Stimulated activated CD8-positive, alpha-beta memory T cell treated with anti-CD3 and anti-CD28 coated beads, Interleukin-7, amount 100 ng/mL, for 48 hours (primary cell): ENCODE measurements around the gene MYMK.

Experiments
- DNase-seq, 2 donors: peaks; one replicate each; pipeline ENCODE4 v3.0.0-alpha.2; 2020; ENCODE audit warnings: low read depth in 1 of 2; ENCODE audit errors: extremely low read depth in 1 of 2

The MYMK gene

DNA sequence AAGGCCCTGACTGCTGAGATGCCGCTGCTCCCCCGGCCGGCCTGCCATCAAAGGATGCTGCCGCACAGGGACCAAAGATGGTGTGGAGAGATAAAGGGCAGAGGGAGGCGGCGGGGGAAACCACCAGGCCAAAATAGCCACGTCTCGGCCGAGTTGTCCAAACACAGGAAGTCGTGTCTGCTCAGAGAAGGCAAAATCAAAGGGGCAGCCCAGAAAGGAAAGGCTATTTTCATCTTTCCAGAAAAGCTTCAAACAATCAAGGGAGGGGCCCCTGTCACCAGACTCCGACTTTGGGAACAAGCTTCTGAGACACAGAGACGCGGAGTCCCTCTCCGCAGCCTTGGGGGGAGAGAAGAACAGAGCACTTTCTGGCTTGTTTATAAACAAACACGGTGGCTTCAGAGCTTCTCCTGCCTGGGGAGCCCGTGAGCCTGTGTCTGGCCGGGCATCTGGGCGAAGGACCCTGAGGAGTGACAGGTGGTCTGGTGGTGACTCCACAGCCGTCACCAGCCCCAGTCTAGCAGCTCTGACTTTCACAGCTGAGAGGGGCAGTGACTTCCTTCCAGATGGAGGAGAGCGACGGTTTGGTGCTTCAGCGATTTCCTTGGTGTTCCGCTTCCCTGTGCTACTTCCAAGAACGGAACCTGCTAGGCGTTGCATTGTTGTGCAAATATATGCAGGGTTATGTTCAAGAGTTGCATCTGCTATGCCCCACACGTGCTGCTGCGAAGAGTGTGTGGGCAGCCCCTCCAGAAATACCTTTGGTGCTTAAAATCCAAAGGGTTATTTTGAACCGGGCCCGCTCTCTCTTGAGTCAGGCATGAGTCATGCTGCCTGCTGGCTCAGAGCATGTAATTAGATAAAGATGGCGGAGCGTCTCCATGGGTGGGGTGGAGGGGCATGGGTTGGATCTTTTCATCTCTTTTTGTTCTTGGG is 33.7 kb upstream of the MYMK start:
- DNase-seq: no peak

DNA sequence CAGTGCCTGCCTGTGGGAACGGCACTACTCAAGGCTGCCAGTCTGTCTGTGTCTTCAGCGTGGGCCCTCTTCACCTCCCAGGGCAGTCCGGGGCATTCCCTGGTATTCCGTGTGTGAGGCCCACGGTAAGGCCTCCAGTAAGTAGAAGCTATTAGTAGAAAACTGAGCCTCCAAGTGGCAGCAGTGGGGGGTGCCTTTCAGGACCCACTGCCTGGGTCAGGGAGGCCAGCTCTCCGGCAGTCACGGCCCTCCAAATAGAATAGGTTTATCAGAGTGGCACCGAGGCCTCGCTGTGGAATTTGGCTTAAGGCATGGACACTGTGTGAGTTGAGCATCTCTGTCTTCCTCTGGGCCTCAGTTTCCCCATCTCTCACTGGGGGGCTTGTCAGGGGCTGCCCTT is 32.8 kb upstream of the MYMK start:
- no peak for DNase-seq

DNA sequence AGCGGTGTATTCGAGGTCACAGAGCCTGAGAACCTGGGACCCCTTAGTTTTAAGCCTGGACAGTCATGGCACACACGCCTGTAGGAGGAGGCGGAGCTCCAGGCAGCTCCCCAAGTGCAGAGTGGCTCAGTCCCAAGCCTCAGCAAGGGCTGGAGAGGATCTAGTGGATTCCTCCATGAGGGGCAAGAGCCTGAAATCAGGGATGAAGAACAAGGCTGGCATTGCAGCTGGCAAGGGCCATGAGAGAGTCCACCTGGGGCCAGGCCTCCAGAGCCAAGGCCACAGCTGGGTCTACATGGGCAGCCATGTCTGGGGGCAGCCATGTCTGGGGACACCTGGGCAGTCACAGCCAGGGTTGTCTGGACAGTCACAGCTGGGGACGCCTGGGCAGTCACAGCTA is 31.6 kb upstream of the MYMK start:
- no peak for DNase-seq

DNA sequence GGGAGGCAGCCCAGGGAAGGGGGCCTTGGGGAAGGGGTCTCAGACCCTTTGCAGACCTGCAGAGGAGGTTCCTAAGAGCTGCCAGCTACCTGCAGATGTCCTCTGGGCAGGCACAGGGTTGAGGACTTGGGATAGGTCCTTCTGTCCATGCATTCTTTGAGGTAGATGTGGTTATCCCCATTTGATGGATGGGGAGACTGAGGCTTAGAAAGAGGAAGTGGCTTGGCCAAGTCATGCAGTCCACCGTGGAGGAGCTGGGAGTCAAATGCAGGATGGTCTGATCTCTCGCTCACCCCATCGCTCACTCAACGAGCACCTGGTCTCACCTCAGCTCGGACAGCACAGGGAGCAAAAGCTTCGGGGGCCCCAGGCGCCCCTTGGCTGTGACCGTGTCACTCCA is 30.0 kb upstream of the MYMK start:
- DNase-seq: no peak

DNA sequence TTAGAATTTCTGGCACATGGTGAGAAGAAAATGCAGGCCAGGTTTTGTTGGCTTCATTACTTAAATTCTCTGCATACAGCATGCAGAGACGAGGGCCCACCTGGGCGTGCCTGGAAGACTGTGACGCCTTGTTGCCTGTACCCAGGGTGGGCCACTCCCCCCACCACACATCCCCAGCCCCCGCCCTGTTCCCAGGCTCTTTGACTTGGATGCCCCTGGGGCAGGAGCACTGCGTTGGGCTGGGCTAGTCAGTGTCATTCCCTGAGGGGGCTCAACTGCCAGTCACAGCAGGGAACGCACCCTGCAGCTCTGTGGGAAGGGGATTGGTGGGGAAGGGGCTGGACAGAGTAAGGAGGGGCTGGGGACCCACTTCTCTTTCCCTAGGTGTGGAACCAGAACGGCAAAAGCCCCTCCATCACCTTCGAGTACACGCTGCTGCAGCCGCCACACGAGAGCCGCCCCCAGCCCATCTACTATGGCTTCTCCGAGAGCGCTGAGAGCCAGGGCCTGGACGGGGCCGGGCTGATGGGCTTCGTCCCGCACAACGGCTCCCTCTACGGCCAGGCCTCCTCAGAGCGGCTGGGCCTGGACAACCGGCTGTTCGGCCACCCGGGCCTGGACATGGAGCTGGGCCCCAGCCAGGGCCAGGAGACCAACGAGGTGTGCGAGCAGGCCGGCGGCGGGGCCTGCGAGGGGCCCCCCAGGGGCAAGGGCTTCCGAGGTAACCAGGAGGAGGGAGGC is 29.4 kb upstream of the MYMK start:
- DNase-seq: no peak

DNA sequence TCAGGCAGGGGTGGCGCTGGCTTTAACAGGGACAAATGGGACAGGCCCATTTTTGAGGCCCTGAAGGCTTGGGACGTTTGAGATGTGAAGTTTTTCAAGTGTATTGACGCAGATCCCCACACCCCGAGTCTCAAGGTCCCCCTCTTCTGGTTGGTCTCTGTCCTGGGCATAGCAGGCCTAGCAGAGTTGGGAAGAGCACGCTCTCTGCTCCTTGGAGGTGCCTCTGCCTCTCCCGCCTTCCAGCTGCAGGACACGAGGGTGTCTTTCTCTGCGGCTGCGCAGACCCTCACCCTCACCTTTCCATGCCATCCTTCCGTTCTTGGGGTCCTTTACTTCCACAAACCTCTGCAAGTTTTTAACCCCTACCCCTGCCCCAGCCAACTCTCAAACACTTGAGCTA is 28.4 kb upstream of the MYMK start:
- no peak for DNase-seq

DNA sequence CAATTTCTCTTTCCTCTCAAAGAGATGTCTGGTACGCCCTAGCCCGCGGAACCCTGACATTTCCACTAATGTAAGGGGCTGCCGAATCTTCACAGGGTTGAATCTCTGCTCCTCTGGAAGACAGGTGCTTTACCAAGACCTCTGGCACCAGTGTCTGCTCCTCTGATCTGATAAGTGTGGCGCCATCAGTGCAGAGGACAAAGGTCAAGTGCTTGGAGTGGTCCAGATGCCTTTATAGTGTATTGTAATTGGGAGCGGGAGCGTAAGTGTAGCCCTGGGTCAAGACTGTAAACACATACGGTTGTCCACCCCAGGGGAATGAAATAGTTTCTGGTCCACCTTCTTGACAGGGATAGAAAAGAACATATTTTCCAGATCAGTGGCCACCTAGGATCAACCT is 27.5 kb upstream of the MYMK start:
- DNase-seq: no peak

DNA sequence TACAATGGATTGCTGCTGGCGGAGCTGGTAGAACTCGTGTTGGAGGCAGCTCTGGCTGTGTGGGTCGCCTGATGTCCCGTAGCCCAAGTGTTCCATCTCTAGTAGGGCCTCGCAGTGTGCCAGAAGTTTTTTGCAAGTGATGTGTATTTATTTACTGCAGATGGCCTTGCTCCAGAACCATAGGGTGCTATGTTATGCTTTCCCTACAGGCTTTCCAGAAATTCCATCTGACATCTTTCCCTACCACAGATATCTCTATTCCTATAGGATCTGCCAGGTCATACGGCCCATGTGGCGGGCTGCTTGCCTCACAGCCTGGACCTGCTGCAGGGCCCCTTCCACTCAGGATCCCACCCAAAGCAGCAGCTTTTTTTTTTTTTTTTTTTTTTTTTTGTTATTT is 26.7 kb upstream of the MYMK start:
- no peak for DNase-seq

DNA sequence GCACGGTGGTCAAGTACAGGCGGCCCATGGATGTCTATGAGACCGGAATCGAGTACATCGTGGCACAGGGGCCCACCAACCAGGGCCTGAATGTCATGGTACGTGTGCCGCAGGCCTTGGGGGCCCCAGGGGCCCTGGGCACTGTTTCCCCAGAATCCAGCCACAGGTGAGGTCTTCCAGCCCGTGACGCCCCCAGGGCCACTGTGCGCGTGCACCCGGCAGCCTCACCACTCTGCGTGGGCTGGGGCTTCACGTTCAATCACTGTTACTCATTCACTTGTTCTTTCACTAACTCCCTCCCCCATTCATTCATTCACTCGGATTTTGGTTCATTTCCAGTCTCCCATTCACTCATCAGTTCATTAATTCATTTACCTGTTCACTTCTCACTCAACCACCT is 22.4 kb upstream of the MYMK start:
- no peak for DNase-seq

DNA sequence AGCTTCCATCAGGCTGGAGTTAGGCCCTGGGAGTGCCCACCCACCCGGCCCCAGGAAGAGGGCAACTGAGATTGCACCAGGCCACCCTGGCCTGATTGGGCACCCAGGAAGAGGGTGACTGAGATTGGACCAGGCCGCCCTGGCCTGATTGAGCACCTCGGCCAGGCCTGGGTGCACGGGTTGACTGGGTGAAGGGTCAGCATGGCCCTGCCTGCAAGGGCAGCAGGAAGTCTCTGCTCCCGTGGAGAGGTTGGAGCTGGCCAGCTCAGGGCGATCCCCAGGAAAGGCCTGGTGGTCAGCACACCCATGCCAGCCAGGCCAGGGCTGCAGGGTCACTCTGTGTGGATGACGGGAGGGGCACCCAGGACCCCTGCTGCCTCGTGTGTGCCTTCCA is 21.5 kb upstream of the MYMK start:
- DNase-seq: no peak

DNA sequence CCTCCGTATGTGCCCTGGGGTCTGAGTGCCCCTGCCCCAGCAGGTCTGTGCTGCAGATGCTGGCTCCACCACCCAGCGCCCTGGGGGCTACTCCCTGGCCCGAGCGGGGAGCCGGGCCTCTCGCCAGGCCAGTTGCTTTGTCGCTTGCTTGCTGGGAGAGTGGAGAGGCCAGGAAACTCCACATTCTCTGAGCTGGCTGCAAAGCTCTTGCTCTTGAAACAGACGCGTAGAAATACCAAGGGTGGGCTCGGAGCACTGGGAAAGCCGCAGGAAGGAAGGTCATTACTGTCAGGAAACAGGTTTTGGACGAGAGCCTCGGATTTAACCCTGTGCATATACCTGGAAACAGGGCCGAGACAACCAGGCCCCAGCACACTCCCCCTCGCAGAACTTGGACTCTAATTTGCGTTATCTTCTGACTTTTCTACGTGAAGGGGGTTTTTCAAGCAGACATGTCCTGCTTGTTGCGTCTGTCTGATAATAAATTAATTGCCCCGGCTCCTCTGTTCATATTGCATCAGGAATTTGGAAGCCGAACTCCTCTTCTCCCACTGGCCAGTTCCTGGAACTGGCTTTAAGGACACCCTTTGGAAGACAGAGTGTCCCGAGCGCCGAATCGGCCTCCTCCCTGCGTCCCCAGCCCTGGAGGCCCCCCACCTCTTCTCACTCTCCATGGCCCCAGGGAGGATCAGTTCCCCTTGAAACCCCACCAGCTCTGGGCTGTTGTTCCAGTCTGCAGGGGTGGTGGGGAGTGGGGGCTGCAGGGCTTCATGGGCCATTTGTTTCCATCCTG is 20.9 kb upstream of the MYMK start:
- no peak for DNase-seq

DNA sequence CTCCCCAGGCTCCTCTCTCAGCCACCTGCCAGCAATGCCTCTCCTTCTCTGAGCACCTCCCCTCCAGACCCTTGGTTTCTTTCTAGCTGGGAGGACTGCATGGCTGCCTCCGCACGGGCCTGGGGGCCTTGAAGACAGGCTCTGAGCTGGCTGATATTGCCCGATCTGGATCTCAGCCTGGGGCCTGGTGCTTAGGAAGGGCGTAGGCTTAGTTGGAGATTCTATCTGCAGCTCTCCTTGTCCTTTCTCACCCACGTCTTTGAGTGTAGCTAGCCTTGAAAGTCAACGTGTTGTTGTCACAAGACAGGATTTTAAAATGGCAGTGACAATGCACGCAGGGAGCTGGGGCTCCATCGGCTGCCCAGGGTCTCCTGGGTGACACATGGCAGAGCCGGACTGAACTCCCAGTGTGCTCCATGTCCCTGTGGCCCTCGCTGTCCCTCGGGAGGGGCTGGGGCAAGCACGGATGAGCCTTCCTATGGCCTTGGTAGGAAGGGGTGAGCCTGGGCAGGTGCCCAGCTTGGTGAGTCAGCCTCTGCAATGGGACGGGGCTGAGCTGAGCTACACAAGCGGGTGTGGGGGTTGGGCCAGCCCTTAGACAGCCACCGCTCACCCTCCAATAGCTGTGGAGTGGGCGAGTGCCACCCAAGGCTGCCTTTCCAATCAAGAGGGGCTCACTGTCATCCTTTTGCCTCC is 19.2 kb upstream of the MYMK start:
- DNase-seq: no peak

DNA sequence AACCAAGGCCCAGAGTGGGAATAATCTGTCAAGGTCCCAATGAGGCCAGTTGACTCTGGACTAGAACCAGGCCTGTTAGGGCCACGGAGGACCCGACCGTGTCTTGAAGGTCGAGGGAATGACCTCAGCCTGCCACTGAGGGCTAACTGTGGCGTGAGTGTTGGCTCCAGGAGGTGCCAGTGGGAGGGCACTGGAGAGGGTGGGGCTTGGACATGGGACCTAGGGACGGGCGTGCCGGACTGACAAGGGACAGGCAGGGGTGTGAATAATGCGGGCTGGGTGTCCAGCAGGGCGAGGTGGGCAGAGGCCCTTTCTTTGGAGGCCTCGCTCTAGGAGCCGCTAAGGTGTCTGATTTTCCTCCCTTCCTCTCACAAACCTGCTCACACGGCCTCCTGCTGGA is 17.2 kb upstream of the MYMK start:
- no peak for DNase-seq

DNA sequence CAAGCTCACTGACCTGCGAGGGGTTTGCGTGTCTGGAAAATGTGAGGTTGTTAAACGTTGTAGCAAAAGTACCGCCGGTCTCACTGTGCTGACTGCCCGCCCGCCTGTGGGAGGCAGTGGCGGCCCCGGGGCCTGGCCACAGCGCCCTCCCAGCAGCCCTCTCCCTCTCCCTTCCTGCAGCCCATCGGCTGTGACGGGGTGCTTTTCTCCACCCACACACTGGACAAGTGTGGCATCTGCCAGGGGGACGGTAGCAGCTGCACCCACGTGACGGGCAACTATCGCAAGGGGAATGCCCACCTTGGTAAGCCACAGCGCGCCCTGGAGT is 15.9 kb upstream of the MYMK start:
- DNase-seq: no peak

DNA sequence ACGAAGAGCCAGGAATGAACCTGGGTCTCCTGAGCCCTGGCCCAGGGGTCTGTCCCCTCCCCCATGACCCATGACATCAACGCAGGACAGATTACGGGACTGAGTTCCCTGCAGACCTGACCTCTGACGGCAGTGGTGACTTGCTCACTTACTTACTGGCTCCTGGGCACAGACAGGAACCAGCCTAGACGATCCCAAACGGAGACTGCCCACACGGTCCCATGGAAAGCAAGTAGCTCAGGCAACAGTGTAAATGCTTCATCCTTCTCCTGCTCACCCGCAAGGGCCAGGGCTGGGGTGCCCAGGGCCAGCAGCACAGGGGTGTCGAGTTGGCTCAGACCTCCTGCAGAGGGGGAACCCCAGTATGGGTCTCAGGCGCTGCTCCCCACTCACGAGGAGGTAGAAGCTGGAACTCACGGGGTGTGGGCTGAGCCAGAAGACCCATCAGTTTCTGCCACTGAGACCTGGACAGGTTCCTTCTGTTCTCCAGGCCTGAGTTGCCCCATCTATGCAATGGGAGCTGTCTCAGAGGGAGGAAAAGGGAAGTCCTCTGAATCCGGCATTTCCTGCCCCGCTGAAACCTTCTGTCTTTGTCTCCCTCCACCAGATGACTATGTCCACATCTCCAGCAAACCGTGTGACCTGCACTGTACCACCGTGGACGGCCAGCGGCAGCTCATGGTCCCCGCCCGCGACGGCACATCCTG is 15.4 kb upstream of the MYMK start:
- no peak for DNase-seq

DNA sequence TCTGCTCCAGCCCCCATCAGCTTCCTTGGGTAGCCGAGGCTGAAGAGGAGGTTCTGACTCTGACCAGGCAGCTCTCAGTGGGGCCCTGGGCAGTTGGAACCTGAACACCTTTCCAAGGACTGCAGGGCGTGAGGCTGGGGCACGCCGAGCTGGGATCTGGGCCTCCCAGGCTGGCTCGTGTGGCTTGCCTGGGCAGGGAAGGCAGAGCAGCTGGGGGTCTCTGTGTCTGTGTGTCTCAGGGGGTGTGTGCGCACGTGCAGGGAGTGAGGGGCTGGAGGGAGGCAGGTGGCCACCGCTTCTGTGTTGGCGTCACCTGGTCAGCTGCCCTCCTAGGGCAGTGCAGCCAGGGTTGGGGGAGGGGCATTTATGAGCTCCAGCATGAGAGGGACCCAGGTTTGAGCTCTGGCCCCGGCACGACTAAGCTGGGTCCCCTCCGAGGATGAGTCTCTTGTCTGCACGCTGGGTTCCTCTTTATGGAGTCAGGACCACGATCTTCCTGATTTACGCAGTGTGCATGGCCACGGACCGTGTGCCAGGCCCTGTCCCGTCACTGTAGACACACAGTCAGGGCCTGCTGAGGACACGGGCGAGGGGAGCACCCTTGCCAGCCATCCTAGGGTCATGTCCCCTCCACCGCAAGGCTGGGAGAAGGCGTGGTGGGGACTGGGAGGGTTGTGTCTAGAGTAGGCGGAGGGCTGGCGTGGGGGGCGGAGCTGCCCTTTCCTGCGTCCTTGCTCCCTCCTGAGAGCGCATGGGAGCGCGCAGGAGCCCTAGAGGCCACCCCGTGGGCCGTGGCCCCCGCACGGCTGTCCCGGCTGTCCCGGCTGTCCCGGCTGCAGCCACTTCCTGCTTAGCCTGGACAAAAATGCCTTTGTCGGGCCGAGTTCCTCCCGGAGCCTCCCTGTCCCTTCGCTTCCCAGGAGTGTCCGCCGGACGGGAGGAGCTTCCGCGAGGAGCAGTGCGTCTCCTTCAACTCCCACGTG is 14.4 kb upstream of the MYMK start:
- no peak for DNase-seq

DNA sequence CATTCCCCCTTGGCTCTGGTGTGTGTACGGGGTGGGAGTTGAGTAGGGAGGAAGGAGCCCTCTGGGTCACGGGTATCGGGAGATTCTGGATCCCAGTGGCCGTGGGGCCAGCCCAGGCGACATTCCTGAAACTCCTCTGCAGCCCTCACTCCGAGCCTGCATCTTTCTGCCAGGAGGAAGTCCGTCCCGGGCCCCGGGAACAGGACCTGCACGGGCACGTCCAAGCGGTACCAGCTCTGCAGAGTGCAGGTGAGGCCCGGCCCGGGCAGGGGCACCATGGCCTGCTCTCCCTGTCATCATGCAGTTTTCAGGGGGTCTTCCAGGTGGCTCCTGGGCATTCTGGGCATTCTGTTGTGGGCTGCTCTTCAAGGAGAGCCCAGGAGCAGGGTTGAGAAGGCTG is 13.4 kb upstream of the MYMK start:
- no peak for DNase-seq

DNA sequence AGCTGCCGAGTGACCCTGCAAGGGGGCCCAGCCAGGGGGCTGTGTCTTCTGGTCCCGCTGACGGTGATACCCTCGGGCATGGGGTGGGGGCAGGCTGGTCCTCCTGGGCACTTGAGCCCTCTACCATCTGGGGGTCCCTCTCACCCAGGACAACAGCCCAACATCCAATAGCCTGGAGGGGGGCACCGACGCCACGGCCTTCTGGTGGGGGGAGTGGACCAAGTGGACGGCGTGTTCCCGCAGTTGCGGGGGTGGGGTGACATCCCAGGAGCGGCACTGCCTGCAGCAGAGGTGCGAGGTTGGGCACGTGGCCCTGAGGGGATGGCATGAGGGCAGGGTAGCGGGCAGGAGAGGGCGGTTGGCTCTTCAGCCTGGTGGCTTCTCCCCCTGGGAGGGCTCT is 12.5 kb upstream of the MYMK start:
- no peak for DNase-seq

DNA sequence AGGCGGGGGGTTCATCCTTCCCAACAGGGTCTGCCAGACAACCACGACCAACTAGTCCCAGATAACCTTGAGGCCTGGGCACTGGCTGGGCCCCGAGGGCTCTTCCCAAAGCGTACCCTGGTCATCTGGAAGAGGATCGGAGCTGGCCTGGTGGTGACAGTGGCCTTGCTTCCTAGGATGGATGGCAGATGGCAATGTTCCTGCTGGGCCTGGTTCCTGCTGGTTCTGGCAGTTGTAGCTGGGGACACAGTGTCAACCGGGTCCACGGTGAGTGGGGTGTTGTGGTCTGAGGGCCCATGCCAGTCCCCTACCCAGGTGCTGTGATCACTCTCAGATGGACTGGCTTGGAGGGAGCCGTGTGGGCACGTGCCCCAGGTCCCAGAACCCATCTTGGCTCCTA is 11.8 kb upstream of the MYMK start:
- DNase-seq: no peak
